ENCODE measurements around the gene NALCN.

NALCN gene

GRCh38 chr13:101399365-101399764, 16.9 kb downstream of the NALCN start:
- TF ChIP-seq RAD21 (IDR thresholded peaks at IDR 0.05; ENCODE audit: low read depth) (no peak), TAF1 (IDR thresholded peaks at IDR 0.05; ENCODE audit: low read depth) (no peak), EP300 (IDR thresholded peaks at IDR 0.05; ENCODE audit: borderline replicate concordance) (no peak), NFIC (IDR thresholded peaks at IDR 0.05) (no peak), REST (IDR thresholded peaks at IDR 0.05; ENCODE audit: low read depth) (no peak), TEAD4 (IDR thresholded peaks at IDR 0.05) (no peak), CEBPB (IDR thresholded peaks at IDR 0.05) (no peak), CREB1 (IDR thresholded peaks at IDR 0.05; ENCODE audit: low read depth) (no peak), EGR1 (IDR thresholded peaks at IDR 0.05) (no peak), MAX (IDR thresholded peaks at IDR 0.05) (no peak), TCF12 (IDR thresholded peaks at IDR 0.05; ENCODE audit: low read depth) (no peak)

GRCh38 chr13:101398920-101399319, 17.4 kb downstream of the NALCN start:
- TF ChIP-seq TAF1 (IDR thresholded peaks at IDR 0.05; ENCODE audit: low read depth) (no peak), NFIC (IDR thresholded peaks at IDR 0.05) (no peak), RAD21 (IDR thresholded peaks at IDR 0.05; ENCODE audit: low read depth) (no peak), ZBTB7A (IDR thresholded peaks at IDR 0.05; ENCODE audit: low read depth) (no peak), USF1 (IDR thresholded peaks at IDR 0.05) (no peak), REST (IDR thresholded peaks at IDR 0.05; ENCODE audit: low read depth) (no peak), TCF12 (IDR thresholded peaks at IDR 0.05; ENCODE audit: low read depth) (no peak), YY1 (IDR thresholded peaks at IDR 0.05; ENCODE audit: low read depth) (no peak)

GRCh38 chr13:101398191-101398590, 18.1 kb downstream of the NALCN start:
- no peak for TF ChIP-seq NFIC (IDR thresholded peaks at IDR 0.05)
- no peak for TF ChIP-seq FOXM1 (IDR thresholded peaks at IDR 0.05; ENCODE audit: borderline replicate concordance, low read depth)
- no peak for TF ChIP-seq TAF1 (IDR thresholded peaks at IDR 0.05; ENCODE audit: low read depth)
- no peak for TF ChIP-seq RAD21 (IDR thresholded peaks at IDR 0.05; ENCODE audit: low read depth)

- no peak for TF ChIP-seq NFIC (IDR thresholded peaks at IDR 0.05)
- no peak for TF ChIP-seq TEAD4 (IDR thresholded peaks at IDR 0.05)
- TF ChIP-seq TCF12 (IDR thresholded peaks at IDR 0.05; ENCODE audit: low read depth) = no peak
- TF ChIP-seq TAF1 (IDR thresholded peaks at IDR 0.05; ENCODE audit: low read depth) = no peak
- no peak for TF ChIP-seq ZBTB7A (IDR thresholded peaks at IDR 0.05; ENCODE audit: low read depth)
These were observed 18.6 kb downstream of the NALCN start for GRCh38 chr13:101397742-101398141.

- no peak for TF ChIP-seq CREB1 (IDR thresholded peaks at IDR 0.05; ENCODE audit: low read depth)
- no peak for TF ChIP-seq TCF12 (IDR thresholded peaks at IDR 0.05; ENCODE audit: low read depth)
- TF ChIP-seq YY1 (IDR thresholded peaks at IDR 0.05; ENCODE audit: low read depth) = no peak
- TF ChIP-seq CEBPB (IDR thresholded peaks at IDR 0.05) = no peak
- TF ChIP-seq RAD21 (IDR thresholded peaks at IDR 0.05; ENCODE audit: low read depth) = no peak
- no peak for TF ChIP-seq TAF1 (IDR thresholded peaks at IDR 0.05; ENCODE audit: low read depth)
- no peak for TF ChIP-seq EGR1 (IDR thresholded peaks at IDR 0.05)
- TF ChIP-seq MAX (IDR thresholded peaks at IDR 0.05) = no peak
These were observed 21.7 kb downstream of the NALCN start for GRCh38 chr13:101394605-101395004.

GRCh38 chr13:101393140-101393539, 23.2 kb downstream of the NALCN start:
- TF ChIP-seq YY1 (IDR thresholded peaks at IDR 0.05; ENCODE audit: low read depth) (no peak), RAD21 (IDR thresholded peaks at IDR 0.05; ENCODE audit: low read depth) (no peak), CREB1 (IDR thresholded peaks at IDR 0.05; ENCODE audit: low read depth) (no peak), EP300 (IDR thresholded peaks at IDR 0.05; ENCODE audit: borderline replicate concordance) (no peak), ZBTB7A (IDR thresholded peaks at IDR 0.05; ENCODE audit: low read depth) (no peak), TAF1 (IDR thresholded peaks at IDR 0.05; ENCODE audit: low read depth) (no peak), EGR1 (IDR thresholded peaks at IDR 0.05) (no peak), USF1 (IDR thresholded peaks at IDR 0.05) (no peak), NFIC (IDR thresholded peaks at IDR 0.05) (no peak), TCF12 (IDR thresholded peaks at IDR 0.05; ENCODE audit: low read depth) (no peak)

GRCh38 chr13:101390461-101390860, 25.8 kb downstream of the NALCN start:
- no peak for TF ChIP-seq TAF1 (IDR thresholded peaks at IDR 0.05; ENCODE audit: low read depth)
- TF ChIP-seq REST (IDR thresholded peaks at IDR 0.05; ENCODE audit: low read depth) = no peak
- TF ChIP-seq EGR1 (IDR thresholded peaks at IDR 0.05) = no peak

Data from Ishikawa (cell line).